Neural crest cell (in vitro differentiated cells): ENCODE measurements around the gene EDN3. TPM values are rescaled to one million over a fixed set of nuclear protein-coding genes. Genes with fewer than 3 reads are reported as not detected.

ENCODE experiments used
- DNase-seq: peaks from one replicate; pipeline ENCODE4 v3.0.0; 2021; ENCODE audit warnings: low read depth, mixed read lengths, low spot score
- H3K27ac Mint-ChIP-seq: one replicate; pipeline ENCODE4 v1.8.0; 2021; ENCODE audit warnings: mild to moderate bottlenecking, mixed read lengths; ENCODE audit not compliant: unreplicated experiment
- H3K27me3 Mint-ChIP-seq: 2 replicates; pipeline ENCODE4 v1.8.0; 2021; ENCODE audit warnings: low read depth, mild to moderate bottlenecking, mixed read lengths
- H3K36me3 Mint-ChIP-seq: 2 replicates; pipeline ENCODE4 v1.8.0; 2021; ENCODE audit warnings: low read depth, mild to moderate bottlenecking, mixed read lengths
- H3K4me1 Mint-ChIP-seq: 2 replicates; pipeline ENCODE4 v1.8.0; 2021; ENCODE audit warnings: mixed read lengths
- H3K4me3 Mint-ChIP-seq: one replicate; pipeline ENCODE4 v1.8.0; 2021; ENCODE audit warnings: mild to moderate bottlenecking, mixed read lengths
- H3K9me3 Mint-ChIP-seq: 2 replicates; pipeline ENCODE4 v1.8.0; 2021; ENCODE audit warnings: mixed read lengths
- total RNA-seq: library from RNA; stranded (reverse); gene quantifications from 2 replicates; pipeline ENCODE4 v1.2.1, GENCODE V29; 2021
- TF ChIP-seq, protein P1 (sequence below): fragments of 200-600 bp; sonication (generic); conservative IDR thresholded peaks from 2 replicates; pipeline ENCODE4 v1.5.0; 2021; ENCODE audit warnings: antibody characterized with exemption, mild to moderate bottlenecking

EDN3 gene
- total RNA-seq, 1 donor from 2014 or later, result 0.28 TPM

DNA sequence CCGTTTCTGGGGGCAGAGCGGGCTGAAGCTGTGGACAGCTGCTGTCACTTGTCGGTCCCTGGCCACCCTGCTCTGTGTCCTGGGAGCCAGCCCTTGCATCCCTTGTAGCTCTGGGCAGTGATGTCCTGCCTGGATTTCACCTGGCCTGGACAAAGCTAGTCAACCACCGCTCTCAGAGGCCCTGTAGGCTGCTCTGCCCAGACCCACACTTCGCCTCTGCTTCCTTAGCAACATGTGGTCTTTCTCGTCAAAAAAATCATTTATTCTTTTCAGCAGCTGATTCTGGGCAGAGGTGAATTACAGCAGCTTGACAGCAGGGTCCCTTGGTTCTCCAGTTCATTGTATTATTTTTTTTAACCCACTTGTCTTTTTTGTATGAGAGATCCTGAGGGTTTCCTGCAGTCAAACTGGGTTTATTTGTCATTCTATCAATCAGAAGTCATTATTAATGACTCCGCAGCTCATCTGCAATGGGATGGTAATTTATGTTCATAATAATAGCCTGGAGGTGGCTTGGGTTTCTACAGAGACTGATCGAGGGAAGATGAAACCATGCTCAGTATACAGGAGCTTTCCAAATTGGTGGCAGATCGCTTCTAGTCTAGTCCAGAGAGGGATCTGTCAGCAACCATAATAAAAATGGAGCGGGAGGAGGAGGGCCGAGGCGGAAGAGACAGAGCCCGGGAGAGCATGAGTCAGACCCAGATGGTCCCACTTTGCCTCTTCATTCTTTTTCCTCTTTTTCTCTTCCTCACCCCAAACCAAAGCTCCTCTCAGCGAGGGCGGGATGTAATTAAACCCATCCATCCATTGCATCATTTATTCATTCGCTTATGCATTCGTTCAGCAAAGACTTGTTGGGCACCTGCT is 22.4 kb downstream of the EDN3 start:
- H3K4me3 Mint-ChIP-seq, result no peak overlapping the region
- no peak overlapping the region for H3K27ac Mint-ChIP-seq
- H3K4me1 Mint-ChIP-seq, result peaks cover 24% of the 10 kb centered on the region
- TF ChIP-seq, protein P1, sequence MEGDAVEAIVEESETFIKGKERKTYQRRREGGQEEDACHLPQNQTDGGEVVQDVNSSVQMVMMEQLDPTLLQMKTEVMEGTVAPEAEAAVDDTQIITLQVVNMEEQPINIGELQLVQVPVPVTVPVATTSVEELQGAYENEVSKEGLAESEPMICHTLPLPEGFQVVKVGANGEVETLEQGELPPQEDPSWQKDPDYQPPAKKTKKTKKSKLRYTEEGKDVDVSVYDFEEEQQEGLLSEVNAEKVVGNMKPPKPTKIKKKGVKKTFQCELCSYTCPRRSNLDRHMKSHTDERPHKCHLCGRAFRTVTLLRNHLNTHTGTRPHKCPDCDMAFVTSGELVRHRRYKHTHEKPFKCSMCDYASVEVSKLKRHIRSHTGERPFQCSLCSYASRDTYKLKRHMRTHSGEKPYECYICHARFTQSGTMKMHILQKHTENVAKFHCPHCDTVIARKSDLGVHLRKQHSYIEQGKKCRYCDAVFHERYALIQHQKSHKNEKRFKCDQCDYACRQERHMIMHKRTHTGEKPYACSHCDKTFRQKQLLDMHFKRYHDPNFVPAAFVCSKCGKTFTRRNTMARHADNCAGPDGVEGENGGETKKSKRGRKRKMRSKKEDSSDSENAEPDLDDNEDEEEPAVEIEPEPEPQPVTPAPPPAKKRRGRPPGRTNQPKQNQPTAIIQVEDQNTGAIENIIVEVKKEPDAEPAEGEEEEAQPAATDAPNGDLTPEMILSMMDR, result no peak
- H3K9me3 Mint-ChIP-seq, result no peaks in the 10 kb centered on the region
- H3K27me3 Mint-ChIP-seq, result no peaks in the 10 kb centered on the region
- no peak for DNase-seq
- no peaks in the 10 kb centered on the region for H3K36me3 Mint-ChIP-seq

DNA sequence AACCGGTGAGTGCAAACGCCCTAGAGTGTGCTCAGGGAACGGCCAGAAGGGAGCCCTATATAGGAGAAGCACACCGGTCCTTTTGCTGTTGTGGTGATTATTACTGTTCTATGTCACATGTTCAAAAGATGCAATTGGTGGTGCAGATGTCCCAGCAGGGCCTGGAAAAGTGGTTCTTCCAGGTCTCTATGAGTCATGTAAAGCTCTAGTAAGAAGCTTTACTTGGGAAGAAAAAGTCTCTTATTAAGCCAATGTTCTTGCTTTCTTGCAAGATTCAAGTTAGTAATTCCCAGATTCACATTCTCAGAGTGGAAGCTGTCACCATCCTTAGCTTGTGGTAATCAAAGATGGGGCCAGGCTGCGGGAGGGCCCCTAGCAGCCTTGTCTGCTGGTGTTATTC is 23.3 kb downstream of the EDN3 start:
- no peaks in the 10 kb centered on the region for H3K9me3 Mint-ChIP-seq
- peaks cover 21% of the 10 kb centered on the region for H3K4me1 Mint-ChIP-seq
- no peak for DNase-seq
- no peaks in the 10 kb centered on the region for H3K36me3 Mint-ChIP-seq
- no peak overlapping the region for H3K4me3 Mint-ChIP-seq
- TF ChIP-seq, protein P1, result no peak
- peaks cover 3% of the 10 kb centered on the region for H3K27me3 Mint-ChIP-seq
- H3K27ac Mint-ChIP-seq, result no peak overlapping the region

DNA sequence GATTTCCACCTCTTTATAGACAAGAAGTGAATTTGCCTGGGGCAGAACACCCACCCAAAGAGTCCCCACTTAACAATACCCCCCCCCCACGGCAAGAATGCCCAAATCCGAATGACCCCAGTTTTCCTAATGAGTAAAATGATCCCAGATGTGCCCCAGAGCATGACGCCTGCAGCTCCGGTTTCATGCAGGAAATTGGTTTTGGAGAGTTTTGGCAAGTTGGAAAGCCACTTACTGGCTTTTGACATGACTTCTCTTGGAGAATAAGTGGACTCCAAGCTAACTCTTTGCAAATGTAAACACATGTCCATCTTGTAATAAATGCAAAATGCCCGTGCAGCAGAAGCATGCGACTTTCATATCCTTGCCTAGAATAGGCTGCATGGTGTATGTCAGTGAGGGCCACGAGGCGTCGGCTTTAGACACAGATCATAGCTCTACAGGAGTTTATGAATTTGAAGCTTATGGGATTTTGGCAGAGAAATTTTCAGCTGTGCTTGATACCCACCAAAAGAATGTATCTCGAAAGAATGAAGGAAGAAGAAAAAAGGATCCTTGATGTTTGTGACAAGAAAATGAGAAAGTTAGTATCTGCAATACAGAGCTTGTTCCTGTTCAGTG is 24.2 kb downstream of the EDN3 start:
- Mint-ChIP-seq H3K27me3 (peaks cover 3% of the 10 kb centered on the region), H3K9me3 (no peaks in the 10 kb centered on the region), H3K4me3 (no peak overlapping the region), H3K36me3 (no peaks in the 10 kb centered on the region), H3K4me1 (peaks cover 16% of the 10 kb centered on the region), H3K27ac (no peak overlapping the region)
- TF ChIP-seq, protein P1, result no peak
- no peak for DNase-seq

DNA sequence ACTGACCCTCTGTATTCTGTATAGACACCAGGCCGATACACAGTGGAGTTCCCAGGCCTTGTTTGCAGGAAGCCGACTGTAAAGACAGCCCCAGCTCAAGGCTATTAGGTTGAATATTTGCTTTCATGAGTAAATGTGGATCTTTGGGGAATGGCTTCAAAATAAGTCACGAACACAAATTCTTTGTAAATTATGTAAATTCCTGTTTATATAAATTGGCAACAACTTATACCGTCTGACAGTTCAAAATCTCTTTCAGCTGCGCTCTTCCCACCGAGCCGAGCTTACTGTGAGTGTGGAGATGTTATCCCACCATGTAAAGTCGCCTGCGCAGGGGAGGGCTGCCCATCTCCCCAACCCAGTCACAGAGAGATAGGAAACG is 24.7 kb downstream of the EDN3 start:
- Mint-ChIP-seq H3K4me3 (no peak overlapping the region), H3K36me3 (no peaks in the 10 kb centered on the region), H3K9me3 (no peaks in the 10 kb centered on the region), H3K27ac (no peak overlapping the region), H3K4me1 (peaks cover 12% of the 10 kb centered on the region), H3K27me3 (peaks cover 5% of the 10 kb centered on the region)
- no peak for DNase-seq
- TF ChIP-seq, protein P1, result no peak

DNA sequence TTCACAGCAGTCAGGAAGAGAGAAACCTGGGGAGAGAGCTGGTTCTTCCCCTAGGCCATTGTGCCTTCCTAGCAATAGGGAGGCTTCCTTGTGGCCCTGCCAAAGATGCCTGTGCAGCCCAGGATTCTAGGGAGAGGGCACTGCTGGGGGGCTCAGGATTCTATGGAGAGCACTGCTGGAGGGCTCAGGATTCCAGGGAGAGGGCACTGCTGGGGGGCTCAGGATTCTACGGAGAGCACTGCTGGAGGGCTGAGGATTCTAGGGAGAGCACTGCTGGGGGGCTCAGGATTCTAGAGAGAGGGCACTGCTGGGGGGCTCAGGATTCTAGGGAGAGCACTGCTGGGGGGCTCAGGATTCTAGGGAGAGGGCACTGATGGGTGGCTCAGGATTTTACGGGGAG is 25.8 kb downstream of the EDN3 start:
- TF ChIP-seq, protein P1, result no peak
- no peak overlapping the region for H3K27ac Mint-ChIP-seq
- no peak overlapping the region for H3K4me3 Mint-ChIP-seq
- H3K27me3 Mint-ChIP-seq, result peaks cover 8% of the 10 kb centered on the region
- no peak for DNase-seq
- no peaks in the 10 kb centered on the region for H3K36me3 Mint-ChIP-seq
- no peaks in the 10 kb centered on the region for H3K9me3 Mint-ChIP-seq
- peaks cover 12% of the 10 kb centered on the region for H3K4me1 Mint-ChIP-seq
